Tibial artery (tissue), 4 donors: Measurements from ENCODE around the gene ZNF311.
"Not testable (repeated sequence)": the region's sequence is repeated elsewhere in the genome, so short reads cannot be mapped to it uniquely, and the experiment has no call there.

Experiments
- DNase-seq, 2 donors: peaks; one replicate each; pipeline ENCODE4 v3.0.0-alpha.2; 2019
- H3K27ac ChIP-seq, 2 donors: fragments of 200-600 bp; sonication (generic) in 1 of 2; 1 replicate in 1 of 2; 2 replicates in 1 of 2; pipeline ENCODE4 v1.5.1; 2018 to 2019; ENCODE audit warnings: mild to moderate bottlenecking in 1 of 2
- H3K27me3 ChIP-seq, 2 donors: fragments of 200-600 bp; sonication (generic) in 1 of 2; one replicate each; pipeline versions ENCODE4 v1.5.1 to v1.6.0; 2016 to 2019
- H3K36me3 ChIP-seq, 3 donors: fragments of 200-600 bp; sonication (generic) in 2 of 3; one replicate each; pipeline ENCODE4 v1.5.1; 2016 to 2019; ENCODE audit warnings: mild to moderate bottlenecking in 2 of 3
- H3K4me1 ChIP-seq, 4 donors: fragments of 200-600 bp; sonication (generic) in 2 of 4; 1 replicate in 3 of 4; 2 replicates in 1 of 4; pipeline ENCODE4 v1.5.1; 2016 to 2019
- H3K4me3 ChIP-seq, 2 donors: fragments of 200-600 bp; sonication (generic) in 1 of 2; 1 replicate in 1 of 2; 2 replicates in 1 of 2; pipeline ENCODE4 v1.5.1; 2018 to 2019; ENCODE audit warnings: mild to moderate bottlenecking in 2 of 2
- H3K9me3 ChIP-seq, 3 donors: fragments of 200-600 bp; sonication (generic) in 1 of 3; one replicate each; pipeline ENCODE4 v1.5.1; 2016 to 2019
- intact Hi-C: fragments of 100-400 bp; cut with DNase I; formaldehyde crosslinking; loops from one replicate; pipeline ENCODE4 v1.15.0; 2023; ENCODE audit warnings: low total_unique reads
- TF ChIP-seq, protein P1 (sequence below), 2 experiments: fragments of 200-600 bp in 1 of 2; fragments of 450-650 bp in 1 of 2; IDR thresholded peaks; one replicate each; pipeline ENCODE4 v1.5.1; 2017 to 2019; ENCODE audit warnings: antibody characterized with exemption in 2 of 2, mild to moderate bottlenecking in 1 of 2, moderate library complexity in 1 of 2

The ZNF311 gene

GRCh38 chr6:28956331-28956730, 48.8 kb downstream of the ZNF311 start:
- intact Hi-C loops, result no loop called here
- no peak for DNase-seq

DNA sequence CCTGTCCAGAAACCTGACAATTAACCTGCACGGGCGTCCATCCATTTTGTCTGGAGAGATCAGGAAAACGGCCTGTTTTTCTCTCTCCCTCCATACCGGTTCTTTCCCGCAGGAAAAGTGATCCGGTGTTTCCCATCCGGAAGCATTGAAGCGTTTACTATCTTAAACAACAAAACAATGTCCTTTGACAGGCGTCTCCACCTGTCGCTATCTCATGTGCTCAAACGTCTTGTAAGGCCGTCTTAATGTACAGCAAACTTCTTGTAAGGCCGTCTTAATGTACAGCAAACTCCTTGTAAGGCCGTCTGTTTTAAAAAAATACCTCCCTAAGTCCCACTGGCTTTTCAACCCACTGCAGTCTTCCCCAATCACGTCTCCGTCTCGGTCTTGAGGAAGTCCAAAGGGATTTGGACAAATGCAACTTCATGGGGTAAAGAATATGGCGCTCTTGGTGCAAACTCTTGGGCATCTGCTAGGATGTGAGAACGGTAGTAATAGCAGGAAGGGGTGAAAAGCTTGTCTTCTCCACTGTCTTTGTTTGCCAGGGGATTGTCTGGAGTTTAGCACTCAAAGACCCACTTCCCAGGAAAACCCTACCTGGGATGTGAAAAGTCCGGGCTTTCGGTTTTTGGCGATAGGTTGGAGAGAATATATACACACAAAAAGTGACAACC, 51.4 kb downstream of the ZNF311 start:
- intact Hi-C loops, result no loop called here
- no peak for DNase-seq
- Histone ChIP-seq H3K4me1 (peaks cover 0 to 13% (median 4%) of the 10 kb centered on the region in 4 donors), H3K4me3 (peak overlapping the region in 1 of 2 donors; percentile 10), H3K27me3 (peaks cover 0 to 31% of the 10 kb centered on the region in 2 donors), H3K9me3 (no peaks in the 10 kb centered on the region), H3K27ac (no peak overlapping the region), H3K36me3 (no peaks in the 10 kb centered on the region)
- TF ChIP-seq, protein P1, sequence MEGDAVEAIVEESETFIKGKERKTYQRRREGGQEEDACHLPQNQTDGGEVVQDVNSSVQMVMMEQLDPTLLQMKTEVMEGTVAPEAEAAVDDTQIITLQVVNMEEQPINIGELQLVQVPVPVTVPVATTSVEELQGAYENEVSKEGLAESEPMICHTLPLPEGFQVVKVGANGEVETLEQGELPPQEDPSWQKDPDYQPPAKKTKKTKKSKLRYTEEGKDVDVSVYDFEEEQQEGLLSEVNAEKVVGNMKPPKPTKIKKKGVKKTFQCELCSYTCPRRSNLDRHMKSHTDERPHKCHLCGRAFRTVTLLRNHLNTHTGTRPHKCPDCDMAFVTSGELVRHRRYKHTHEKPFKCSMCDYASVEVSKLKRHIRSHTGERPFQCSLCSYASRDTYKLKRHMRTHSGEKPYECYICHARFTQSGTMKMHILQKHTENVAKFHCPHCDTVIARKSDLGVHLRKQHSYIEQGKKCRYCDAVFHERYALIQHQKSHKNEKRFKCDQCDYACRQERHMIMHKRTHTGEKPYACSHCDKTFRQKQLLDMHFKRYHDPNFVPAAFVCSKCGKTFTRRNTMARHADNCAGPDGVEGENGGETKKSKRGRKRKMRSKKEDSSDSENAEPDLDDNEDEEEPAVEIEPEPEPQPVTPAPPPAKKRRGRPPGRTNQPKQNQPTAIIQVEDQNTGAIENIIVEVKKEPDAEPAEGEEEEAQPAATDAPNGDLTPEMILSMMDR (IDR thresholded peaks at IDR 0.05), result no peak

More at GRCh38 chr6:28956331-28956730, 48.8 kb downstream of the ZNF311 start:
- Histone ChIP-seq H3K9me3 (no peaks in the 10 kb centered on the region), H3K36me3 (no peaks in the 10 kb centered on the region), H3K4me1 (peaks cover 0 to 13% (median 4%) of the 10 kb centered on the region in 4 donors), H3K4me3 (no peak overlapping the region), H3K27ac (no peak overlapping the region), H3K27me3 (peaks cover 0 to 38% of the 10 kb centered on the region in 2 donors)
- TF ChIP-seq, protein P1 (IDR thresholded peaks at IDR 0.05), result no peak

- H3K9me3 ChIP-seq, result no peaks in the 10 kb centered on the region
- peaks cover 0 to 31% of the 10 kb centered on the region in 2 donors for H3K27me3 ChIP-seq
- H3K4me3 ChIP-seq, result peak overlapping the region in 1 of 2 donors; percentile 10
- H3K36me3 ChIP-seq, result no peaks in the 10 kb centered on the region
- H3K27ac ChIP-seq, result no peak overlapping the region
- no peak for DNase-seq
- intact Hi-C loops, result no loop called here
- TF ChIP-seq, protein P1 (IDR thresholded peaks at IDR 0.05), result no peak
- H3K4me1 ChIP-seq, result peaks cover 0 to 13% (median 4%) of the 10 kb centered on the region in 4 donors
These were observed 52.0 kb downstream of the ZNF311 start for GRCh38 chr6:28953039-28953584.

DNA sequence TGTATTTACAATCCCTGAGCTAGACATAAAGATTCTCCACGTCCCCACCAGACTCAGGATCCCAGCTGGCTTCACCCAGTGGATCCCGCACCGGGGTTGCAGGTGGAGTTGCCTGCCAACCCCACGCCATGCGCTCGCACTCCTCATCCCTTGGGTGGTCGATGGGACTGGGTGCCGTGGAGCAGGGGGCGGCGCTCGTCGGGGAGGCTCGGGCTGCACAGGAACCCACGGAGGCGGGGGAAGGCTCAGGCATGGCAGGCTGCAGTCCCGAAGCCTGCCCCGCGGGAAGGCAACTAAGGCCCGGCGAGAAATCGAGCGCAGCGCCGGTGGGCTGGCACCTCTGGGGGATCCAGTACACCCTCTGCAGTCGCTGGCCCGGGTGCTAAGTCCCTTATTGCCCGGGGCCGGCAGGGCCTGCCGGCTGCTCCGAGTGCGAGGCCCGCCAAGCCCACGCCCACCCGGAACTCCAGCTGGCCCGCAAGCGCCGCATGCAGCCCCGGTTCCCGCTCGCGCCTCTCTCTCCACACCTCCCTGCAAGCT, 55.4 kb downstream of the ZNF311 start:
- H3K9me3 ChIP-seq, H3K36me3 ChIP-seq, DNase-seq, intact Hi-C loops, H3K27ac ChIP-seq, H3K4me3 ChIP-seq: not testable (repeated sequence)
- H3K27me3 ChIP-seq, result peaks cover 0 to 10% of the 10 kb centered on the region in 2 donors
- H3K4me1 ChIP-seq, result peaks cover 0 to 13% (median 4%) of the 10 kb centered on the region in 4 donors

GRCh38 chr6:28948782-28949486, 56.2 kb downstream of the ZNF311 start:
- H3K27me3 ChIP-seq, result peaks cover 0 to 3% of the 10 kb centered on the region in 2 donors
- H3K4me3 ChIP-seq, result no peak overlapping the region
- intact Hi-C loops, result no loop called here
- no peak overlapping the region for H3K27ac ChIP-seq
- no peaks in the 10 kb centered on the region for H3K36me3 ChIP-seq
- DNase-seq, result no peak
- H3K9me3 ChIP-seq, result no peaks in the 10 kb centered on the region
- TF ChIP-seq, protein P1 (IDR thresholded peaks at IDR 0.05), result no peak
- H3K4me1 ChIP-seq, result peaks cover 0 to 9% (median 4%) of the 10 kb centered on the region in 4 donors
